ENCODE results near the gene FAM200C. TPM values are rescaled to one million over a fixed set of nuclear protein-coding genes. Genes with fewer than 3 reads are reported as not detected.

Gene FAM200C
- total and polyA plus RNA-seq, 2 of the 13 experiments (the other 11 are each of a cell fraction or from before 2014, with no cell fraction given) = 3.2 to 4.7 TPM

GRCh38 chr5:160438316-160439204 is 38.7 kb upstream of the FAM200C start (continued):
- peak; percentile 45 for TF ChIP-seq ASH2L (IDR thresholded peaks at IDR 0.05; ENCODE audit: insufficient read length, low read depth, low read length)
- TF ChIP-seq CTCF (CRISPR knock-in tag; IDR thresholded peaks at IDR 0.05) = peak; percentile 91
- peak; percentile 69 for TF ChIP-seq RAD21 (CRISPR knock-in tag; IDR thresholded peaks at IDR 0.05)
- no peak for TF ChIP-seq SOX13 (IDR thresholded peaks at IDR 0.05)
- 0 out of 4 replicates have a peak, but pooled peaks of 1 of the 2 experiments have one; percentile 7 for TF ChIP-seq SOX13 (CRISPR knock-in tag; conservative IDR thresholded peaks at IDR 0.05 in 1 of 2, IDR thresholded peaks at IDR 0.05 in 1 of 2)
- no peak for TF ChIP-seq STAT5B (CRISPR knock-in tag; IDR thresholded peaks at IDR 0.05)
- no peak for TF ChIP-seq SOX6 (IDR thresholded peaks at IDR 0.05)
- peak; percentile 23; the same call in 1 of the 2 replicates for TF ChIP-seq SOX6 (CRISPR knock-in tag; IDR thresholded peaks at IDR 0.05)
- TF ChIP-seq ZNF362 (CRISPR knock-in tag; IDR thresholded peaks at IDR 0.05; ENCODE audit: borderline replicate concordance) = no peak
- 0 out of 2 replicates have a peak, but pooled peaks have one; percentile 35 for TF ChIP-seq ELF4 (CRISPR knock-in tag; IDR thresholded peaks at IDR 0.05; ENCODE audit: borderline replicate concordance)
- TF ChIP-seq, protein P1, sequence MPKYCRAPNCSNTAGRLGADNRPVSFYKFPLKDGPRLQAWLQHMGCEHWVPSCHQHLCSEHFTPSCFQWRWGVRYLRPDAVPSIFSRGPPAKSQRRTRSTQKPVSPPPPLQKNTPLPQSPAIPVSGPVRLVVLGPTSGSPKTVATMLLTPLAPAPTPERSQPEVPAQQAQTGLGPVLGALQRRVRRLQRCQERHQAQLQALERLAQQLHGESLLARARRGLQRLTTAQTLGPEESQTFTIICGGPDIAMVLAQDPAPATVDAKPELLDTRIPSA (CRISPR knock-in tag; IDR thresholded peaks at IDR 0.05; ENCODE audit: borderline replicate concordance) = no peak
- TF ChIP-seq, protein P2, sequence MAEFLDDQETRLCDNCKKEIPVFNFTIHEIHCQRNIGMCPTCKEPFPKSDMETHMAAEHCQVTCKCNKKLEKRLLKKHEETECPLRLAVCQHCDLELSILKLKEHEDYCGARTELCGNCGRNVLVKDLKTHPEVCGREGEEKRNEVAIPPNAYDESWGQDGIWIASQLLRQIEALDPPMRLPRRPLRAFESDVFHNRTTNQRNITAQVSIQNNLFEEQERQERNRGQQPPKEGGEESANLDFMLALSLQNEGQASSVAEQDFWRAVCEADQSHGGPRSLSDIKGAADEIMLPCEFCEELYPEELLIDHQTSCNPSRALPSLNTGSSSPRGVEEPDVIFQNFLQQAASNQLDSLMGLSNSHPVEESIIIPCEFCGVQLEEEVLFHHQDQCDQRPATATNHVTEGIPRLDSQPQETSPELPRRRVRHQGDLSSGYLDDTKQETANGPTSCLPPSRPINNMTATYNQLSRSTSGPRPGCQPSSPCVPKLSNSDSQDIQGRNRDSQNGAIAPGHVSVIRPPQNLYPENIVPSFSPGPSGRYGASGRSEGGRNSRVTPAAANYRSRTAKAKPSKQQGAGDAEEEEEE (CRISPR knock-in tag; IDR thresholded peaks at IDR 0.05; ENCODE audit: borderline replicate concordance) = 0 out of 2 replicates have a peak, but pooled peaks have one; percentile 49
- peak; percentile 38; the same call in 1 of the 2 replicates for TF ChIP-seq ZMYM2 (CRISPR knock-in tag; IDR thresholded peaks at IDR 0.05)
- peak; percentile 92 for TF ChIP-seq STAG1 (CRISPR knock-in tag; IDR thresholded peaks at IDR 0.05)
- 0 out of 2 replicates have a peak, but pooled peaks have one; percentile 7 for TF ChIP-seq SOX5 (CRISPR knock-in tag; IDR thresholded peaks at IDR 0.05; ENCODE audit: borderline replicate concordance)
- no peak; the same call in 1 of the 2 replicates for TF ChIP-seq ZNF788 (CRISPR knock-in tag; IDR thresholded peaks at IDR 0.05; ENCODE audit: borderline replicate concordance)
- TF ChIP-seq THAP11 (CRISPR knock-in tag; IDR thresholded peaks at IDR 0.05) = peak; percentile 12; the same call in 1 of the 2 replicates

Data from HepG2 (cell line).